HepG2 (cell line): Measurements from ENCODE around the gene GPR17. TPM values are rescaled to one million over a fixed set of nuclear protein-coding genes. Genes with fewer than 3 reads are reported as not detected.
A peak's percentile ranks its signal among the peaks of the same experiment; 100 is the strongest.

ENCODE experiments used
- HIVEP1 ChIP-seq: sonication (generic); formaldehyde crosslinking; IDR thresholded peaks from 2 replicates; pipeline ENCODE4 v1.4.0; 2020; ENCODE audit warnings: mild to moderate bottlenecking, missing genetic modification reagents
- HNRNPK ChIP-seq: fragments of 200-400 bp; formaldehyde crosslinking; IDR thresholded peaks from 2 replicates; pipeline ENCODE4 v1.6.1; 2018; ENCODE audit warnings: low read length, low read depth, moderate library complexity, mild to moderate bottlenecking; ENCODE audit not compliant: poor library complexity, severe bottlenecking
- JUNB ChIP-seq: sonication (generic); formaldehyde crosslinking; IDR thresholded peaks from 2 replicates; pipeline ENCODE4 v1.8.0; 2022; ENCODE audit warnings: missing genetic modification reagents, mild to moderate bottlenecking, borderline replicate concordance
- PCBP1 ChIP-seq: fragments of 200-400 bp; formaldehyde crosslinking; IDR thresholded peaks from 2 replicates; pipeline ENCODE4 v1.6.1; 2017; ENCODE audit warnings: mild to moderate bottlenecking, low read depth, low read length, borderline replicate concordance
- SPEN ChIP-seq: sonication (generic); formaldehyde crosslinking; IDR thresholded peaks from 2 replicates; pipeline ENCODE4 v1.5.1; 2020; ENCODE audit warnings: low read depth, mild to moderate bottlenecking, missing genetic modification reagents
- polyA plus RNA-seq, 8 experiments: library from polyadenylated mRNA; depleted of rRNA in 3 of 8; stranded (reverse) in 7 of 8; unstranded in 1 of 8; fragments of >200 nt; fragmentation: Illumina TruSeq in 4 of 8; extraction: Trizol in 4 of 8; gene quantifications; 2 replicates each; pipeline versions ENCODE4 v1.2.1 to v1.2.3, GENCODE V29; 2011 to 2016; ENCODE audit warnings: low read depth in 4 of 8, missing spikeins in 1 of 8, mixed read lengths in 1 of 8; ENCODE audit not compliant: insufficient read depth in 1 of 8
- total RNA-seq, 5 experiments: library from RNA; depleted of rRNA; stranded (reverse); fragments of >200 nt; fragmentation: Illumina TruSeq; extraction: Trizol; gene quantifications; 2 replicates each; pipeline ENCODE4 v1.2.3, GENCODE V29; 2016; ENCODE audit warnings: low read depth in 1 of 5
- TF ChIP-seq, protein P1 (sequence below): sonication (generic); formaldehyde crosslinking; IDR thresholded peaks from 2 replicates; pipeline ENCODE4 v1.9.0; 2022; ENCODE audit warnings: missing genetic modification reagents, mild to moderate bottlenecking, borderline replicate concordance
- TF ChIP-seq, protein P2 (sequence below): sonication (generic); formaldehyde crosslinking; IDR thresholded peaks from 2 replicates; pipeline ENCODE4 v1.5.0; 2020; ENCODE audit warnings: mild to moderate bottlenecking, missing genetic modification reagents, borderline replicate concordance
- TF ChIP-seq, protein P3 (sequence below): sonication (generic); formaldehyde crosslinking; IDR thresholded peaks from 2 replicates; pipeline ENCODE4 v1.5.0; 2020; ENCODE audit warnings: mild to moderate bottlenecking, missing genetic modification reagents, moderate library complexity

GPR17 gene
- total and polyA plus RNA-seq, 2 of the 13 experiments (the other 11 are each of a cell fraction or from before 2014, with no cell fraction given) = not detected

DNA sequence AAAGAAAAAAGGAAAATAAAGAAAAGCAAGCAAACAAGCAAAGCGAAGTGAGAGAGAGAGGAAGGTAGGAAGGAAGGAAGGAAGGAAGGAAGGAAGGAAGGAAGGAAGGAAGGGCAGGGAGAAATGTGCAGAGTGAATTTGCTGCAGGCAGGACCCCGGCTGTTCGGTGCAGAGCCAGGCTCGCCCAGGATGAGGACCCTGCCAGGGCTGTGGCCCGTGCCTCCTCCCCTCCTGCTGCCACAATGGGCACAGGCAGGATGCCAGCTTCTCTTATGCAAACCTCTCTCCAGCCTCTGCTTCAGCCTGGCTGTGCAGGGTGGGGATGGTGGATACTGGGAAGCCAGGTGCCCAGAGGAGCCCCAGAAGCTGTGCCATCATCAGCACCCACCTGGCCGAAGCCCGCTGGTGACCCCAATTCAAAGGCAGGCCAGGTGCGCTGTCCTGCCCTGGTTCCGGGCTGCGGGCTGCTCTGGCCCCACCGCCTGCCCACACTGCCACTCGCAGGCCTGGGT, 3.2 kb downstream of the GPR17 start (continued):
- TF ChIP-seq, protein P1, sequence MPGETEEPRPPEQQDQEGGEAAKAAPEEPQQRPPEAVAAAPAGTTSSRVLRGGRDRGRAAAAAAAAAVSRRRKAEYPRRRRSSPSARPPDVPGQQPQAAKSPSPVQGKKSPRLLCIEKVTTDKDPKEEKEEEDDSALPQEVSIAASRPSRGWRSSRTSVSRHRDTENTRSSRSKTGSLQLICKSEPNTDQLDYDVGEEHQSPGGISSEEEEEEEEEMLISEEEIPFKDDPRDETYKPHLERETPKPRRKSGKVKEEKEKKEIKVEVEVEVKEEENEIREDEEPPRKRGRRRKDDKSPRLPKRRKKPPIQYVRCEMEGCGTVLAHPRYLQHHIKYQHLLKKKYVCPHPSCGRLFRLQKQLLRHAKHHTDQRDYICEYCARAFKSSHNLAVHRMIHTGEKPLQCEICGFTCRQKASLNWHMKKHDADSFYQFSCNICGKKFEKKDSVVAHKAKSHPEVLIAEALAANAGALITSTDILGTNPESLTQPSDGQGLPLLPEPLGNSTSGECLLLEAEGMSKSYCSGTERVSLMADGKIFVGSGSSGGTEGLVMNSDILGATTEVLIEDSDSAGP (CRISPR knock-in tag) = peak; percentile 15; the same call in 1 of the 2 replicates
- TF ChIP-seq, protein P2, sequence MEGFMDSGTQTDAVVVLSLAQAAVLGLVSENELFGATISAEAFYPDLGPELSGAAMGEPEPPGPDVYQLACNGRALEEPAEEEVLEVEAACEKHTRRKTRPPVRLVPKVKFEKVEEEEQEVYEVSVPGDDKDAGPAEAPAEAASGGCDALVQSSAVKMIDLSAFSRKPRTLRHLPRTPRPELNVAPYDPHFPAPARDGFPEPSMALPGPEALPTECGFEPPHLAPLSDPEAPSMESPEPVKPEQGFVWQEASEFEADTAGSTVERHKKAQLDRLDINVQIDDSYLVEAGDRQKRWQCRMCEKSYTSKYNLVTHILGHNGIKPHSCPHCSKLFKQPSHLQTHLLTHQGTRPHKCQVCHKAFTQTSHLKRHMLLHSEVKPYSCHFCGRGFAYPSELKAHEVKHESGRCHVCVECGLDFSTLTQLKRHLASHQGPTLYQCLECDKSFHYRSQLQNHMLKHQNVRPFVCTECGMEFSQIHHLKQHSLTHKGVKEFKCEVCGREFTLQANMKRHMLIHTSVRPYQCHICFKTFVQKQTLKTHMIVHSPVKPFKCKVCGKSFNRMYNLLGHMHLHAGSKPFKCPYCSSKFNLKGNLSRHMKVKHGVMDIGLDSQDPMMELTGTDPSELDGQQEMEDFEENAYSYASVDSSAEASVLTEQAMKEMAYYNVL = 0 out of 2 replicates have a peak, but pooled peaks have one; percentile 56
- TF ChIP-seq HIVEP1 (CRISPR knock-in tag) (0 out of 2 replicates have a peak, but pooled peaks have one; percentile 33), JUNB (no peak), PCBP1 (0 out of 2 replicates have a peak, but pooled peaks have one; percentile 48), SPEN (CRISPR knock-in tag) (0 out of 2 replicates have a peak, but pooled peaks have one; percentile 4), HNRNPK (peak; percentile 79)
- TF ChIP-seq, protein P3, sequence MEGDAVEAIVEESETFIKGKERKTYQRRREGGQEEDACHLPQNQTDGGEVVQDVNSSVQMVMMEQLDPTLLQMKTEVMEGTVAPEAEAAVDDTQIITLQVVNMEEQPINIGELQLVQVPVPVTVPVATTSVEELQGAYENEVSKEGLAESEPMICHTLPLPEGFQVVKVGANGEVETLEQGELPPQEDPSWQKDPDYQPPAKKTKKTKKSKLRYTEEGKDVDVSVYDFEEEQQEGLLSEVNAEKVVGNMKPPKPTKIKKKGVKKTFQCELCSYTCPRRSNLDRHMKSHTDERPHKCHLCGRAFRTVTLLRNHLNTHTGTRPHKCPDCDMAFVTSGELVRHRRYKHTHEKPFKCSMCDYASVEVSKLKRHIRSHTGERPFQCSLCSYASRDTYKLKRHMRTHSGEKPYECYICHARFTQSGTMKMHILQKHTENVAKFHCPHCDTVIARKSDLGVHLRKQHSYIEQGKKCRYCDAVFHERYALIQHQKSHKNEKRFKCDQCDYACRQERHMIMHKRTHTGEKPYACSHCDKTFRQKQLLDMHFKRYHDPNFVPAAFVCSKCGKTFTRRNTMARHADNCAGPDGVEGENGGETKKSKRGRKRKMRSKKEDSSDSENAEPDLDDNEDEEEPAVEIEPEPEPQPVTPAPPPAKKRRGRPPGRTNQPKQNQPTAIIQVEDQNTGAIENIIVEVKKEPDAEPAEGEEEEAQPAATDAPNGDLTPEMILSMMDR (CRISPR knock-in tag) = no peak
